Panc1 (cell line): ENCODE data around the gene ATP13A2. TPM values are rescaled to one million over a fixed set of nuclear protein-coding genes. Genes with fewer than 3 reads are reported as not detected.

ENCODE experiments used
- ATAC-seq: fragments of 200-7000 bp; cut with Tn5 transposase; 2 replicates; pipeline ENCODE4 v1.9.1; 2020; ENCODE audit warnings: mild to moderate bottlenecking, moderate library complexity
- BruUV-seq: library from RNA; stranded (reverse); fragments of 400-500 nt; replicated peaks from 2 replicates; lab custom pipeline; 2021; lab: Mats Ljungman, UMichigan
- CTCF ChIA-PET: fragments of 300-600 bp; sonication (Branson Sonifier 250); formaldehyde crosslinking; loops from one replicate; lab custom pipeline; 2022; ENCODE audit warnings: antibody characterized with exemption; lab: Charles Lee
- POLR2A ChIA-PET: fragments of 300-600 bp; sonication (Branson Sonifier 250); formaldehyde crosslinking; loops from one replicate; lab custom pipeline; 2022; ENCODE audit warnings: antibody characterized with exemption; lab: Charles Lee
- DNase-seq: peaks from one replicate; pipeline ENCODE4 v3.0.0-alpha.2; 2010; ENCODE audit warnings: low read depth, low spot score
- H3K27ac ChIP-seq: 2 replicates; pipeline ENCODE4 v1.5.1; 2011; ENCODE audit warnings: mild to moderate bottlenecking, low read length, inconsistent platforms
- H3K27me3 ChIP-seq: fragments of 200-500 bp; sonication (Bioruptor generic); 2 replicates; pipeline ENCODE4 v1.6.0; 2014; ENCODE audit warnings: low read length, inconsistent platforms; ENCODE audit not compliant: control insufficient read depth, insufficient read depth
- H3K36me3 ChIP-seq: fragments of 200-500 bp; sonication (Bioruptor generic); 2 replicates; pipeline ENCODE4 v1.5.1; 2014; ENCODE audit warnings: inconsistent platforms, mild to moderate bottlenecking, low read length, moderate library complexity; ENCODE audit not compliant: control insufficient read depth, insufficient read depth
- H3K4me1 ChIP-seq: 2 replicates; pipeline ENCODE4 v1.5.1; 2011; ENCODE audit warnings: inconsistent platforms, mild to moderate bottlenecking, low read length, moderate library complexity; ENCODE audit not compliant: control insufficient read depth, insufficient read depth
- H3K4me3 ChIP-seq, 2 experiments: 2 replicates each; pipeline ENCODE4 v1.5.1; 2011 to 2012; ENCODE audit warnings: low read depth in 2 of 2, low read length in 2 of 2, mild to moderate bottlenecking in 2 of 2, inconsistent platforms in 1 of 2, moderate library complexity in 1 of 2
- H3K9me3 ChIP-seq: fragments of 200-500 bp; sonication (Bioruptor generic); 2 replicates; pipeline ENCODE4 v1.5.1; 2014; ENCODE audit warnings: low read depth, mild to moderate bottlenecking, inconsistent platforms, low read length, moderate library complexity; ENCODE audit not compliant: control insufficient read depth, insufficient read depth
- CTCF ChIP-seq: fragments of 450-650 bp; IDR thresholded peaks from 2 replicates; pipeline ENCODE4 v1.5.1; 2017; ENCODE audit warnings: mild to moderate bottlenecking
- POLR2AphosphoS5 ChIP-seq: IDR thresholded peaks from 2 replicates; pipeline ENCODE4 v1.6.1; 2012; ENCODE audit warnings: mild to moderate bottlenecking, low read depth, low read length, moderate library complexity
- REST ChIP-seq, 2 experiments: IDR thresholded peaks; 2 replicates each; pipeline ENCODE4 v1.6.1; 2011 to 2012; ENCODE audit warnings: low read depth in 2 of 2, control low read depth in 1 of 2, low read length in 1 of 2, mild to moderate bottlenecking in 1 of 2, moderate library complexity in 1 of 2; ENCODE audit not compliant: insufficient read depth in 1 of 2
- SIN3A ChIP-seq: IDR thresholded peaks from 2 replicates; pipeline ENCODE4 v1.6.1; 2012; ENCODE audit warnings: low read depth, mild to moderate bottlenecking, low read length, moderate library complexity, borderline replicate concordance; ENCODE audit not compliant: insufficient read depth
- TCF7L2 ChIP-seq: IDR thresholded peaks from 2 replicates; pipeline ENCODE4 v1.6.1; 2011; ENCODE audit warnings: mild to moderate bottlenecking, low read depth, low read length, inconsistent platforms
- in situ Hi-C: cut with HindIII; loops from 2 replicates; pipeline ENCODE4 v1.10.0; 2016; ENCODE audit warnings: low sequenced_read_pairs, low pct_unique_long_range_greater_than_20kb
- intact Hi-C: fragments of 100-400 bp; cut with micrococcal nuclease; formaldehyde crosslinking; loops from one replicate; pipeline ENCODE4 v1.10.0; 2022; ENCODE audit not compliant: unreplicated experiment
- total RNA-seq: library from RNA; stranded (reverse); gene quantifications from one replicate; pipeline ENCODE4 v1.2.1, GENCODE V29; 2021; ENCODE audit not compliant: unreplicated experiment

Gene ATP13A2
- total RNA-seq, 1 experiment from 2014 or later: 49.9 TPM

- Histone ChIP-seq H3K27me3 (no peaks in the 10 kb centered on the region), H3K9me3 (no peaks in the 10 kb centered on the region), H3K4me1 (no peaks in the 10 kb centered on the region), H3K27ac (no peak overlapping the region), H3K36me3 (peaks cover 28% of the 10 kb centered on the region), H3K4me3 (no peak overlapping the region)
- in situ Hi-C loops (no loop called here), intact Hi-C loops (no loop called here)
- POLR2A ChIA-PET: interaction anchor here (0.7 kb wide), 1 partner anchor 23 kb away, joined by 6 read pairs; no protein-coding TSS in a partner anchor
- ATAC-seq: no peak
- BruUV-seq: no TSS peak
- CTCF ChIA-PET: no interaction called here
- TF ChIP-seq POLR2AphosphoS5: no peak
- no peak for TF ChIP-seq SIN3A
- no peak for TF ChIP-seq TCF7L2
- TF ChIP-seq CTCF: no peak
- TF ChIP-seq REST (IDR thresholded peaks at IDR 0.05; ENCODE audit: insufficient read depth in 1 of 2, low read depth in 2 of 2, low read length in 1 of 2): no peak
- DNase-seq: no peak
Observed at GRCh38 chr1:17030206-17030605, 18.5 kb upstream of the ATP13A2 start.

- POLR2A ChIA-PET: no interaction called here
- H3K4me1 ChIP-seq: no peaks in the 10 kb centered on the region
- H3K27me3 ChIP-seq: no peaks in the 10 kb centered on the region
- H3K4me3 ChIP-seq: no peak overlapping the region
- in situ Hi-C loops (no loop called here), intact Hi-C loops (no loop called here)
- no peaks in the 10 kb centered on the region for H3K9me3 ChIP-seq
- no peak for ATAC-seq
- no peak overlapping the region for H3K27ac ChIP-seq
- DNase-seq: no peak
- BruUV-seq: no TSS peak
- TF ChIP-seq TCF7L2 (no peak), REST (IDR thresholded peaks at IDR 0.05; ENCODE audit: insufficient read depth in 1 of 2, low read depth in 2 of 2, low read length in 1 of 2) (no peak), SIN3A (no peak), POLR2AphosphoS5 (no peak), CTCF (no peak)
- peaks cover 38% of the 10 kb centered on the region for H3K36me3 ChIP-seq
- CTCF ChIA-PET: no interaction called here
Observed at GRCh38 chr1:17028662-17029188, 17.0 kb upstream of the ATP13A2 start.
